ENCODE data around the gene OCIAD1. TPM values are rescaled to one million over a fixed set of nuclear protein-coding genes. Genes with fewer than 3 reads are reported as not detected.

OCIAD1 gene
- total and polyA plus RNA-seq, 9 donors, result 73.4 to 241 (median 112) TPM

DNA sequence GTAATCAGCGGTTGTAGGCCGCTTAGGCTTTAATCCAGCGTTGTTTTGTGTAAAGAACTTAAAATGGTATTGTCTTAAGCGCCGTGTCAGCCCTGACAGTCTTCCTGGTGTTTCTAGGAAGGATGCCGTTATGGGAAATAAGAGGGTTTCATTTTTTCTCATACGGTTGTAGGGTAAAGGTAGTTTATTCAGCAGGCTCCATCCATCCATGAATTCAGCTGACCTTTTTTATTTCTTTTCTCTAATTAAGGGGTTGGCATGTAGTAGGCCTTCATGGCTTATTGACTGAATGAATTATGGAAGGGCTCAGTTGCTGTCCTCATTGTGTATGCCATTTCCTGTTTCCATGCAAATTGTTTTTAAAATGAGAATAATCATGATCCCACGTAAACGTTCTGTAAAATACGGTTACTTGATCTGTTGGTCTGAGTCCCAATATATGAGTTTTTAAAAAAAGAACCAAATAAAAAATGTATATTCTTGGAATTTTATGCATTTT lies 693 bp downstream of the OCIAD1 start:
- WGBS, 3 donors, result 0 to 1% (median 1%) methylated on average over 10 of the region's 10 CpGs
- intact Hi-C loops (cut with DNase I), result loop anchor here in 2 of 4 donors (1.0 to 2.0 kb wide), 2 partner anchors 52 to 53 kb away; no protein-coding TSS in a partner anchor

DNA sequence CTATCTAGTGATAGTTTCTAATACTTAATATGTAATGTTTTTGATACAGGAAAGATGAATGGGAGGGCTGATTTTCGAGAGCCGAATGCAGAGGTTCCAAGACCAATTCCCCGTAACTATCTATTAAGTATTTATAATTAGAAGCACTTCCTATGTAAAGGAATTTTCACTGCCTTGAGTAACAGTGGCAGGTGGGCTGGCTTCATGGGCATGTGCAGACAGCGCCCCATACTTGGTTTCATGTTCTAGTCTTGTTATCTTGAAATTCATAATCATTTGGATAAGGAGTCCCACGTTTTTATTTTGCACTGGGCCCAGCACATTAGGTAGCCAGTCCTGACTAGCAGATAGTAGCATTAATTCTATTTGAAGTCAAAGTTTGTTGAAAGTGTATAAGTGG lies 1.7 kb downstream of the OCIAD1 start:
- DNase-seq, result no peak
- no peaks in the 10 kb centered on the region for H3K27me3 ChIP-seq
- H3K9me3 ChIP-seq, result no peaks in the 10 kb centered on the region
- WGBS, 3 donors, result 70 to 85% (median 77%) methylated on average over 5 of the region's 5 CpGs
- intact Hi-C loops (cut with DNase I), result no loop called here
- H3K36me3 ChIP-seq, result no peaks in the 10 kb centered on the region
- H3K4me3 ChIP-seq, result no peak overlapping the region
- peaks cover 6% of the 10 kb centered on the region for H3K4me1 ChIP-seq (ENCODE audit: insufficient read depth)
- H3K27ac ChIP-seq, result no peak overlapping the region
- TF ChIP-seq, protein P1, sequence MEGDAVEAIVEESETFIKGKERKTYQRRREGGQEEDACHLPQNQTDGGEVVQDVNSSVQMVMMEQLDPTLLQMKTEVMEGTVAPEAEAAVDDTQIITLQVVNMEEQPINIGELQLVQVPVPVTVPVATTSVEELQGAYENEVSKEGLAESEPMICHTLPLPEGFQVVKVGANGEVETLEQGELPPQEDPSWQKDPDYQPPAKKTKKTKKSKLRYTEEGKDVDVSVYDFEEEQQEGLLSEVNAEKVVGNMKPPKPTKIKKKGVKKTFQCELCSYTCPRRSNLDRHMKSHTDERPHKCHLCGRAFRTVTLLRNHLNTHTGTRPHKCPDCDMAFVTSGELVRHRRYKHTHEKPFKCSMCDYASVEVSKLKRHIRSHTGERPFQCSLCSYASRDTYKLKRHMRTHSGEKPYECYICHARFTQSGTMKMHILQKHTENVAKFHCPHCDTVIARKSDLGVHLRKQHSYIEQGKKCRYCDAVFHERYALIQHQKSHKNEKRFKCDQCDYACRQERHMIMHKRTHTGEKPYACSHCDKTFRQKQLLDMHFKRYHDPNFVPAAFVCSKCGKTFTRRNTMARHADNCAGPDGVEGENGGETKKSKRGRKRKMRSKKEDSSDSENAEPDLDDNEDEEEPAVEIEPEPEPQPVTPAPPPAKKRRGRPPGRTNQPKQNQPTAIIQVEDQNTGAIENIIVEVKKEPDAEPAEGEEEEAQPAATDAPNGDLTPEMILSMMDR (IDR thresholded peaks at IDR 0.05), result no peak
- TF ChIP-seq POLR2A (IDR thresholded peaks at IDR 0.05) (no peak), EP300 (IDR thresholded peaks at IDR 0.05) (no peak)

More for the DNA sequence above, 693 bp downstream of the OCIAD1 start:
- peak overlapping the region; percentile 40 to 73 for H3K27ac ChIP-seq
- peak overlapping the region; percentile 87 for H3K4me3 ChIP-seq
- H3K27me3 ChIP-seq, result no peaks in the 10 kb centered on the region
- no peaks in the 10 kb centered on the region for H3K9me3 ChIP-seq
- H3K36me3 ChIP-seq, result no peaks in the 10 kb centered on the region
- no peak for DNase-seq
- no peak for TF ChIP-seq EP300 (IDR thresholded peaks at IDR 0.05)
- TF ChIP-seq, protein P1 (IDR thresholded peaks at IDR 0.05), result no peak
- TF ChIP-seq POLR2A (IDR thresholded peaks at IDR 0.05), result no peak
- H3K4me1 ChIP-seq (ENCODE audit: insufficient read depth), result peaks cover 6% of the 10 kb centered on the region

DNA sequence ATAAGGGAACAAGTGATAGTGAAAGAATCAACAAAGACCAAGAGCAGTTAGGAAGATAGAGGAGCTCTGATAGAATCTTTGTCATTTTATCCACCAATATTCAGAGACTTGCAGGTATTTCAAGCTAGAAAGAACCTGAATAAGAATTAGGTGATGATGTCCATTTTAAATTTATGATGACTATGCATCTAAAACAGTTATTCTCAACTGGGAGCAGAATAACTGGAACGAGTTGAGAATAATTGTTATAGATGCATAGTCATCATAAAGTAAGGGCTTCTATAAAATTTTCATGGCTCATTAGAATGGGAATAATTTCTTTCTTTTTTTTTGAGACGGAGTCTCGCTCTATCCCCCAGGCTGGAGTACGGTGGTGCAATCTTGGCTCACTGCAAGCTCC lies 5.8 kb downstream of the OCIAD1 start:
- DNase-seq, result no peak
- no peak for TF ChIP-seq POLR2A (IDR thresholded peaks at IDR 0.05)
- TF ChIP-seq, protein P1 (IDR thresholded peaks at IDR 0.05), result no peak
- no peak for TF ChIP-seq EP300 (IDR thresholded peaks at IDR 0.05)
- Histone ChIP-seq H3K36me3 (no peaks in the 10 kb centered on the region), H3K27me3 (no peaks in the 10 kb centered on the region), H3K4me1 (ENCODE audit: insufficient read depth) (peaks cover 8% of the 10 kb centered on the region), H3K9me3 (no peaks in the 10 kb centered on the region), H3K4me3 (no peak overlapping the region), H3K27ac (no peak overlapping the region)
- intact Hi-C loops (cut with DNase I), result no loop called here
- 90 to 99% (median 96%) methylated on average over 4 of the region's 4 CpGs for WGBS, 3 donors

DNA sequence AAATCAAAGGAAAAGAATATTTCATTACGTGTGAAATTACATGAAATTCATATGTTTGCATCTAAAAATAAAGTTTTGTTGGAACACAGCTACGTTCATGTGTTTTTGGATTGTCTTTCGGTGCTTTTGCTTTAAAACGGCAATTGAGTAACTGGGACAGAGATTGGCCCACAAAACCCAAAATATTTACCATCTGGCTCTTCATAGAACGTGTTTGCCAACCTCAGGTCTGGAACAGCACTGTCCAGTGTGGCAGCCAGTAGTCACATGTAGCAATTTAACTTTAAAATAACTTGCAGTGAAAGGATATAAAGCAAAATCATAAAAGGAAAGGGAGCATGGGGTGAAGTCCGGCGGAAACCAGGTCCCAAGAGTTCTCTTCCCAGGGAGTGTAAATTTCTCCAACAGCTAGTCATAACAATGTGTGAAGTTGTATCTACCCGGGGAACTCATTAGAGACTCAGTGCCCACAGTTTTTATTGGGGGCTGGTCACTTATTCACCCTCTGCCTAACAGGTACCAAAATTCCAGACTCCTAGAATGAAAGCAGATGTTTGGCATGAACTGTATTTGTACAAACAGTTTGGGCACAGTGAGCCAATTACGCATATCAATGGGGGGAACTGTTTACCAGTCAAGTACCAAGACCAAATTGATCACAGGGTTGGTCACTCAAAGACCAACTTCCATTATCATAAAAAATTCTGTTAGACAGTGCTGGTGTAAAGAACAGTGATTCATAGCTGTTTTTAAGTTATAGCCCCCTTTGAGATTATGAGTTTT lies 10.3 kb downstream of the OCIAD1 start:
- Histone ChIP-seq H3K9me3 (no peaks in the 10 kb centered on the region), H3K4me1 (ENCODE audit: insufficient read depth) (peaks cover 2% of the 10 kb centered on the region), H3K27me3 (no peaks in the 10 kb centered on the region), H3K36me3 (no peaks in the 10 kb centered on the region), H3K27ac (no peak overlapping the region), H3K4me3 (no peak overlapping the region)
- no peak for DNase-seq
- 59 to 72% (median 68%) methylated on average over 9 of the region's 9 CpGs for WGBS, 3 donors
- no peak for TF ChIP-seq POLR2A (IDR thresholded peaks at IDR 0.05)
- TF ChIP-seq, protein P1 (IDR thresholded peaks at IDR 0.05), result no peak
- TF ChIP-seq EP300 (IDR thresholded peaks at IDR 0.05), result no peak
- intact Hi-C loops (cut with DNase I), result no loop called here
